K562 (cell line): ENCODE measurements around the gene GPR55. TPM values are rescaled to one million over a fixed set of nuclear protein-coding genes. Genes with fewer than 3 reads are reported as not detected.

Source experiments
- ATAC-seq: fragments of 200-7000 bp; cut with Tn5 transposase; 3 replicates; pipeline ENCODE4 v1.9.1; 2020; ENCODE audit warnings: moderate library complexity
- BruUV-seq: library from RNA; stranded (reverse); fragments of 400-500 nt; replicated peaks from 2 replicates; lab custom pipeline; 2021; lab: Mats Ljungman, UMichigan
- CTCF ChIA-PET: fragments of 300-600 bp; formaldehyde crosslinking; extraction: SDS; loops from one replicate; lab custom pipeline; 2021; ENCODE audit warnings: low intra/inter-chr PET ratio; lab: Yijun Ruan, JAX
- POLR2A ChIA-PET: fragments of 300-600, 350-650 bp; sonication (Branson Sonifier 250); formaldehyde crosslinking; extraction: SDS; loops from one replicate; lab custom pipeline; 2021; ENCODE audit warnings: antibody characterized with exemption, inconsistent platforms; lab: Yijun Ruan, JAX
- DNase-seq, 4 experiments: peaks; one replicate each; pipeline versions ENCODE4 v3.0.0 to v3.0.0-alpha.2; 2011 to 2018; ENCODE audit warnings: low spot score in 3 of 4, mixed read lengths in 3 of 4; ENCODE audit errors: extremely low read depth in 1 of 4
- FAIRE-seq: peaks from 2 replicates; lab custom pipeline; 2011; peaks lifted over from hg19 to GRCh38; lab: Jason Lieb, UNC
- H2AFZ ChIP-seq: 2 replicates; pipeline ENCODE4 v1.6.0; 2011; ENCODE audit warnings: low read depth, low read length, control low read depth, inconsistent platforms
- H3K27ac ChIP-seq: fragments of 200-600 bp; 3 replicates; pipeline ENCODE4 v1.8.0; 2011; ENCODE audit warnings: low read depth, mild to moderate bottlenecking, control low read depth, inconsistent platforms, low read length, moderate library complexity, mixed read lengths; ENCODE audit errors: extremely low read depth
- H3K27me3 ChIP-seq, 2 experiments: fragments of 300-600 bp in 1 of 2; 2 replicates in 1 of 2; 3 replicates in 1 of 2; pipeline versions ENCODE4 v1.6.0 to v1.8.0; 2011; ENCODE audit warnings: inconsistent platforms in 2 of 2, low read length in 2 of 2, mild to moderate bottlenecking in 1 of 2, mixed read lengths in 1 of 2, moderate library complexity in 1 of 2; ENCODE audit not compliant: control insufficient read depth in 2 of 2, insufficient read depth in 2 of 2
- H3K36me3 ChIP-seq: fragments of 300-600 bp; 3 replicates; pipeline ENCODE4 v1.8.0; 2011; ENCODE audit warnings: mild to moderate bottlenecking, low read length, inconsistent platforms; ENCODE audit not compliant: control insufficient read depth, insufficient read depth
- H3K4me1 ChIP-seq, 2 experiments: fragments of 200-600 bp in 1 of 2; replicated peaks in 1 of 2; 2 replicates in 1 of 2; 3 replicates in 1 of 2; pipeline versions ENCODE4 v1.5.1 to v1.8.0; 2011; ENCODE audit warnings: inconsistent platforms in 2 of 2, low read length in 2 of 2, mild to moderate bottlenecking in 1 of 2, mixed read lengths in 1 of 2, moderate library complexity in 1 of 2; ENCODE audit not compliant: control insufficient read depth in 2 of 2, insufficient read depth in 2 of 2
- H3K4me2 ChIP-seq: 2 replicates; pipeline ENCODE4 v1.6.1; 2011; ENCODE audit warnings: low read length, control low read depth, inconsistent platforms, mixed read lengths; ENCODE audit not compliant: insufficient read depth
- H3K4me3 ChIP-seq: fragments of 200-600 bp; sonication (generic), shearing (Covaris generic); 2 replicates; pipeline ENCODE4 v1.5.1; 2016; ENCODE audit warnings: control low read depth, inconsistent platforms
- H3K79me2 ChIP-seq: fragments of 200-600 bp; 3 replicates; pipeline ENCODE4 v1.8.0; 2011; ENCODE audit warnings: low read length, inconsistent platforms; ENCODE audit not compliant: control insufficient read depth, insufficient read depth
- H3K9ac ChIP-seq, 2 experiments: 2 replicates each; pipeline versions ENCODE4 v1.6.0 to v1.6.1; 2011; ENCODE audit warnings: low read depth in 2 of 2, low read length in 2 of 2, control low read depth in 1 of 2, inconsistent platforms in 1 of 2, mild to moderate bottlenecking in 1 of 2, mixed read lengths in 1 of 2; ENCODE audit not compliant: insufficient read depth in 1 of 2
- H3K9me1 ChIP-seq: one replicate; pipeline ENCODE4 v1.6.0; 2011; ENCODE audit warnings: inconsistent platforms, mild to moderate bottlenecking, low read length, moderate library complexity; ENCODE audit not compliant: control insufficient read depth, insufficient read depth
- H3K9me3 ChIP-seq: replicated peaks from 2 replicates; pipeline ENCODE4 v1.5.1; 2011; ENCODE audit warnings: low read depth, low read length, inconsistent platforms; ENCODE audit not compliant: control insufficient read depth, insufficient read depth
- H4K20me1 ChIP-seq: replicated peaks from 2 replicates; pipeline ENCODE4 v1.6.1; 2011; ENCODE audit warnings: low read length, inconsistent platforms, mixed read lengths; ENCODE audit not compliant: control insufficient read depth, insufficient read depth
- DMBX1 ChIP-seq: fragments of 250-450 bp; sonication (Bioruptor Pico); IDR thresholded peaks from 2 replicates; pipeline ENCODE4 v1.8.0; 2022; ENCODE audit warnings: inconsistent platforms, mild to moderate bottlenecking, moderate library complexity, borderline replicate concordance
- ESRRA ChIP-seq: fragments of 450-650 bp; IDR thresholded peaks from 2 replicates; pipeline ENCODE4 v1.6.1; 2014; ENCODE audit warnings: low read depth, mild to moderate bottlenecking, moderate library complexity, borderline replicate concordance
- HMBOX1 ChIP-seq: sonication (generic); IDR thresholded peaks from 2 replicates; pipeline ENCODE4 v1.6.1; 2016
- KLF13 ChIP-seq: fragments of 450-650 bp; IDR thresholded peaks from 2 replicates; pipeline ENCODE4 v1.6.1; 2016; ENCODE audit warnings: missing genetic modification characterization, low read depth, mild to moderate bottlenecking, missing compliant biosample characterization, moderate library complexity, borderline replicate concordance
- TCF7 ChIP-seq: sonication (generic); IDR thresholded peaks from 2 replicates; pipeline ENCODE4 v1.6.1; 2016; ENCODE audit warnings: antibody characterized with exemption, borderline replicate concordance
- TEAD4 ChIP-seq, 2 experiments: sonication (generic) in 1 of 2; formaldehyde crosslinking in 1 of 2; IDR thresholded peaks; 2 replicates each; pipeline versions ENCODE4 v1.6.1 to v1.8.0; 2012 to 2022; ENCODE audit warnings: borderline replicate concordance in 1 of 2, inconsistent platforms in 1 of 2, low read length in 1 of 2, mild to moderate bottlenecking in 1 of 2, missing genetic modification reagents in 1 of 2
- XRCC4 ChIP-seq: IDR thresholded peaks from one replicate; pipeline ENCODE4 v1.6.1; 2011; ENCODE audit not compliant: insufficient read depth, insufficient read length; ENCODE audit errors: extremely low read depth
- ZBTB8A ChIP-seq: fragments of 450-650 bp; IDR thresholded peaks from 2 replicates; pipeline ENCODE4 v1.6.1; 2018; ENCODE audit warnings: mild to moderate bottlenecking, moderate library complexity; ENCODE audit not compliant: partially characterized antibody
- ZNF551 ChIP-seq: fragments of 250-450 bp; sonication (Bioruptor Pico); IDR thresholded peaks from 2 replicates; pipeline ENCODE4 v1.5.0; 2021; ENCODE audit warnings: mild to moderate bottlenecking, moderate library complexity
- ZNF583 ChIP-seq: fragments of 250-450 bp; sonication (Bioruptor Pico); IDR thresholded peaks from 2 replicates; pipeline ENCODE4 v1.4.0; 2020
- WGBS: fragments of 100-300 bp; shearing (Covaris generic); methylation state at CpG from one replicate; pipeline ENCODE4 v1.1.6; 2016; ENCODE audit warnings: low coverage, mixed read lengths; ENCODE audit not compliant: insufficient coverage; ENCODE audit errors: missing lambda C conversion rate; 5-methylcytosine and 5-hydroxymethylcytosine counted together
- in situ Hi-C: fragments of 300-500 bp; cut with MboI; formaldehyde crosslinking; loops from 4 replicates; pipeline ENCODE4 v1.15.0; 2018; ENCODE audit warnings: inconsistent platforms, mixed read lengths
- intact Hi-C: fragments of 100-400 bp; cut with micrococcal nuclease; formaldehyde crosslinking; loops from 2 replicates; pipeline ENCODE4 v1.14.2; 2022
- polyA plus RNA-seq, 8 experiments: library from polyadenylated mRNA; depleted of rRNA in 4 of 8; stranded (reverse) in 5 of 8; unstranded in 3 of 8; fragments of >200 nt; fragmentation: Nextera tagmentation in 2 of 8; fragmentation: Illumina TruSeq in 1 of 8; extraction: Ambion mirVana in 2 of 8; extraction: Trizol in 1 of 8; gene quantifications; 2 replicates each; pipeline versions ENCODE4 v1.2.1 to v1.2.3, GENCODE V29; 2011 to 2014; ENCODE audit warnings: inconsistent platforms in 1 of 8, missing spikeins in 1 of 8
- total RNA-seq, 7 experiments: library from RNA; depleted of rRNA in 6 of 7; stranded (reverse); fragments of >200 nt in 6 of 7; fragmentation: Illumina TruSeq in 2 of 7; extraction: Trizol in 2 of 7; gene quantifications; 2 replicates each; pipeline versions ENCODE4 v1.2.1 to v1.2.3, GENCODE V29; 2011 to 2021; ENCODE audit warnings: low replicate concordance in 1 of 7
- TF ChIP-seq, protein P1 (sequence below): fragments of 250-450 bp; sonication (Bioruptor Pico); IDR thresholded peaks from 2 replicates; pipeline ENCODE4 v1.5.1; 2021; ENCODE audit warnings: mild to moderate bottlenecking
- TF ChIP-seq, protein P2 (sequence below): sonication (generic); formaldehyde crosslinking; IDR thresholded peaks from 2 replicates; pipeline ENCODE4 v1.8.1; 2023; ENCODE audit warnings: mild to moderate bottlenecking, missing genetic modification reagents

The GPR55 gene
- total and polyA plus RNA-seq, 9 of the 15 experiments (the other 6 are each of a cell fraction or from before 2014, with no cell fraction given) = 0.11 to 0.49 (median 0.27) TPM

- no peak overlapping the region for H2AFZ ChIP-seq
- peaks cover 0 to 3% of the 10 kb centered on the region in 2 experiments; a peak in 1 of 5 replicates for H3K4me1 ChIP-seq
- no peaks in the 10 kb centered on the region for H3K9me3 ChIP-seq
- ChIA-PET POLR2A (interaction anchor here (0.9 kb wide), 1 partner anchor 12 kb away, joined by 4 read pairs; no protein-coding TSS in a partner anchor), CTCF (no interaction called here)
- no peaks in the 10 kb centered on the region for H3K9me1 ChIP-seq
- intact Hi-C loops (no loop called here), in situ Hi-C loops (no loop called here)
- FAIRE-seq (no peak), DNase-seq (no peak), ATAC-seq (no peak)
- no peak overlapping the region for H3K27ac ChIP-seq
- no peak overlapping the region for H3K4me2 ChIP-seq
- WGBS = 3% methylated on average over 10 of the region's 10 CpGs
- H3K27me3 ChIP-seq = peaks cover 9 to 40% of the 10 kb centered on the region in 2 experiments; a peak in 4 of 5 replicates
- H3K36me3 ChIP-seq = no peaks in the 10 kb centered on the region
- no peak overlapping the region for H3K4me3 ChIP-seq
- no peaks in the 10 kb centered on the region for H3K79me2 ChIP-seq
- no TSS peak for BruUV-seq
- no peak overlapping the region for H3K9ac ChIP-seq
- no peaks in the 10 kb centered on the region for H4K20me1 ChIP-seq
- no peak for TF ChIP-seq ZBTB8A
- no peak for TF ChIP-seq DMBX1 (CRISPR knock-in tag)
- no peak for TF ChIP-seq ZNF583 (CRISPR knock-in tag)
- no peak for TF ChIP-seq ZNF551 (CRISPR knock-in tag)
- no peak for TF ChIP-seq XRCC4
- no peak for TF ChIP-seq KLF13 (tag)
- TF ChIP-seq, protein P1, sequence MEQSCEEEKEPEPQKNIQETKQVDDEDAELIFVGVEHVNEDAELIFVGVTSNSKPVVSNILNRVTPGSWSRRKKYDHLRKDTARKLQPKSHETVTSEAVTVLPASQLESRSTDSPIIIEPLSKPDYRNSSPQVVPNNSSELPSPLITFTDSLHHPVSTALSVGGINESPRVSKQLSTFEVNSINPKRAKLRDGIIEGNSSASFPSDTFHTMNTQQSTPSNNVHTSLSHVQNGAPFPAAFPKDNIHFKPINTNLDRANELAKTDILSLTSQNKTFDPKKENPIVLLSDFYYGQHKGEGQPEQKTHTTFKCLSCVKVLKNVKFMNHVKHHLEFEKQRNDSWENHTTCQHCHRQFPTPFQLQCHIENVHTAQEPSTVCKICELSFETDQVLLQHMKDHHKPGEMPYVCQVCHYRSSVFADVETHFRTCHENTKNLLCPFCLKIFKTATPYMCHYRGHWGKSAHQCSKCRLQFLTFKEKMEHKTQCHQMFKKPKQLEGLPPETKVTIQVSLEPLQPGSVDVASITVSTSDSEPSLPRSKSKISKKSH = no peak
- no peak for TF ChIP-seq TEAD4 (IDR thresholded peaks at IDR 0.05; ENCODE audit: low read length)
- TF ChIP-seq TEAD4 (CRISPR knock-in tag; IDR thresholded peaks at IDR 0.05; ENCODE audit: borderline replicate concordance) = no peak
- TF ChIP-seq, protein P2, sequence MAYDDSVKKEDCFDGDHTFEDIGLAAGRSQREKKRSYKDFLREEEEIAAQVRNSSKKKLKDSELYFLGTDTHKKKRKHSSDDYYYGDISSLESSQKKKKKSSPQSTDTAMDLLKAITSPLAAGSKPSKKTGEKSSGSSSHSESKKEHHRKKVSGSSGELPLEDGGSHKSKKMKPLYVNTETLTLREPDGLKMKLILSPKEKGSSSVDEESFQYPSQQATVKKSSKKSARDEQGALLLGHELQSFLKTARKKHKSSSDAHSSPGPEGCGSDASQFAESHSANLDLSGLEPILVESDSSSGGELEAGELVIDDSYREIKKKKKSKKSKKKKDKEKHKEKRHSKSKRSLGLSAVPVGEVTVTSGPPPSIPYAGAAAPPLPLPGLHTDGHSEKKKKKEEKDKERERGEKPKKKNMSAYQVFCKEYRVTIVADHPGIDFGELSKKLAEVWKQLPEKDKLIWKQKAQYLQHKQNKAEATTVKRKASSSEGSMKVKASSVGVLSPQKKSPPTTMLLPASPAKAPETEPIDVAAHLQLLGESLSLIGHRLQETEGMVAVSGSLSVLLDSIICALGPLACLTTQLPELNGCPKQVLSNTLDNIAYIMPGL (CRISPR knock-in tag) = no peak
- no peak for TF ChIP-seq ESRRA
- TF ChIP-seq TCF7 = no peak
- TF ChIP-seq HMBOX1 = no peak
These were observed 27.3 kb upstream of the GPR55 start for GRCh38 chr2:230952226-230952956.
